ENCODE measurements around the gene IQSEC2.
A peak's percentile ranks its signal among the peaks of the same experiment; 100 is the strongest.

Gene IQSEC2

GRCh38 chrX:53263597-53264094 lies 17.7 kb downstream of the IQSEC2 start:
- DNase-seq (ENCODE audit: low read depth) = peak; percentile 78

GRCh38 chrX:53262918-53263394 lies 18.4 kb downstream of the IQSEC2 start:
- TF ChIP-seq MAX (IDR thresholded peaks at IDR 0.05; ENCODE audit: low read depth, low read length) (no peak), MYC (IDR thresholded peaks at IDR 0.05; ENCODE audit: low read depth, low read length) (no peak), CTCF (IDR thresholded peaks at IDR 0.05; ENCODE audit: low read depth, low read length) (no peak), POLR2A (IDR thresholded peaks at IDR 0.05; ENCODE audit: extremely low read depth, insufficient read length) (no peak)
- peak overlapping the region; percentile 11 for H3K4me3 ChIP-seq (ENCODE audit: low read depth, low read length)
- peak; percentile 85 for DNase-seq (ENCODE audit: low read depth)

More at GRCh38 chrX:53263597-53264094, 17.7 kb downstream of the IQSEC2 start:
- no peak overlapping the region for H3K4me3 ChIP-seq (ENCODE audit: low read depth, low read length)
- TF ChIP-seq MYC (IDR thresholded peaks at IDR 0.05; ENCODE audit: low read depth, low read length) (no peak), POLR2A (IDR thresholded peaks at IDR 0.05; ENCODE audit: extremely low read depth, insufficient read length) (no peak), MAX (IDR thresholded peaks at IDR 0.05; ENCODE audit: low read depth, low read length) (no peak), CTCF (IDR thresholded peaks at IDR 0.05; ENCODE audit: low read depth, low read length) (no peak)

- TF ChIP-seq MAX (IDR thresholded peaks at IDR 0.05; ENCODE audit: low read depth, low read length) = no peak
- TF ChIP-seq CTCF (IDR thresholded peaks at IDR 0.05; ENCODE audit: low read depth, low read length) = no peak
- no peak for TF ChIP-seq MYC (IDR thresholded peaks at IDR 0.05; ENCODE audit: low read depth, low read length)
- TF ChIP-seq POLR2A (IDR thresholded peaks at IDR 0.05; ENCODE audit: extremely low read depth, insufficient read length) = no peak
- DNase-seq (ENCODE audit: low read depth) = no peak
- H3K4me3 ChIP-seq (ENCODE audit: low read depth, low read length) = no peak overlapping the region
Observed at GRCh38 chrX:53262189-53262917, 19.0 kb downstream of the IQSEC2 start.

- H3K4me3 ChIP-seq (ENCODE audit: low read depth, low read length) = no peak overlapping the region
- peak; percentile 51 for DNase-seq (ENCODE audit: low read depth)
- TF ChIP-seq MYC (IDR thresholded peaks at IDR 0.05; ENCODE audit: low read depth, low read length) (no peak), POLR2A (IDR thresholded peaks at IDR 0.05; ENCODE audit: extremely low read depth, insufficient read length) (no peak), MAX (IDR thresholded peaks at IDR 0.05; ENCODE audit: low read depth, low read length) (no peak), CTCF (IDR thresholded peaks at IDR 0.05; ENCODE audit: low read depth, low read length) (no peak)
Observed at GRCh38 chrX:53261355-53261972, 19.9 kb downstream of the IQSEC2 start.

GRCh38 chrX:53260836-53261235 lies 20.5 kb downstream of the IQSEC2 start:
- DNase-seq (ENCODE audit: low read depth) = no peak
- H3K4me3 ChIP-seq (ENCODE audit: low read depth, low read length) = no peak overlapping the region
- TF ChIP-seq CTCF (IDR thresholded peaks at IDR 0.05; ENCODE audit: low read depth, low read length) (no peak), POLR2A (IDR thresholded peaks at IDR 0.05; ENCODE audit: extremely low read depth, insufficient read length) (no peak), MAX (IDR thresholded peaks at IDR 0.05; ENCODE audit: low read depth, low read length) (no peak), MYC (IDR thresholded peaks at IDR 0.05; ENCODE audit: low read depth, low read length) (no peak)

Data from NB4 (cell line).